Subcutaneous adipose tissue (tissue), 4 donors: ENCODE measurements around the gene ZNF292. TPM values are rescaled to one million over a fixed set of nuclear protein-coding genes. Genes with fewer than 3 reads are reported as not detected.

Source experiments
- CTCF ChIP-seq: fragments of 450-650 bp; IDR thresholded peaks from one replicate; pipeline ENCODE4 v1.5.1; 2016; ENCODE audit warnings: low read depth, mild to moderate bottlenecking, control low read depth, antibody characterized with exemption, moderate library complexity
- total RNA-seq, 4 donors: library from RNA; depleted of rRNA; stranded (reverse); fragments of >200 nt; gene quantifications; one replicate each; pipeline ENCODE4 v1.1.0, GENCODE V29; 2016

Gene ZNF292
- 10 to 100 TPM; 31.5 to 39.4 (median 36.8) TPM for total RNA-seq

GRCh38 chr6:87154993-87155841 is at the start of gene ZNF292:
TSS of gene ZNF292 (plus strand) at chr6:87155565. CDS start at chr6:87155592, 27 bp downstream.
- TF ChIP-seq CTCF: no peak

GRCh38 chr6:87105823-87106222 is 49.5 kb upstream of the ZNF292 start:
- no peak for TF ChIP-seq CTCF

GRCh38 chr6:87110636-87111035 is 44.7 kb upstream of the ZNF292 start:
- TF ChIP-seq CTCF: no peak

- TF ChIP-seq CTCF: no peak
These were observed 39.8 kb upstream of the ZNF292 start for GRCh38 chr6:87115402-87116135.

- TF ChIP-seq CTCF: no peak
These were observed 38.4 kb upstream of the ZNF292 start for GRCh38 chr6:87116922-87117321.

- no peak for TF ChIP-seq CTCF
These were observed 37.3 kb upstream of the ZNF292 start for GRCh38 chr6:87118054-87118453.

- TF ChIP-seq CTCF: no peak
These were observed 32.9 kb upstream of the ZNF292 start for GRCh38 chr6:87122477-87122876.
